ENCODE measurements around the gene FKBP14. TPM values are rescaled to one million over a fixed set of nuclear protein-coding genes. Genes with fewer than 3 reads are reported as not detected.

FKBP14 gene
- total and polyA plus RNA-seq, 9 of the 15 experiments (the other 6 are each of a cell fraction or from before 2014, with no cell fraction given) = 5.3 to 27.9 (median 14.3) TPM

DNA sequence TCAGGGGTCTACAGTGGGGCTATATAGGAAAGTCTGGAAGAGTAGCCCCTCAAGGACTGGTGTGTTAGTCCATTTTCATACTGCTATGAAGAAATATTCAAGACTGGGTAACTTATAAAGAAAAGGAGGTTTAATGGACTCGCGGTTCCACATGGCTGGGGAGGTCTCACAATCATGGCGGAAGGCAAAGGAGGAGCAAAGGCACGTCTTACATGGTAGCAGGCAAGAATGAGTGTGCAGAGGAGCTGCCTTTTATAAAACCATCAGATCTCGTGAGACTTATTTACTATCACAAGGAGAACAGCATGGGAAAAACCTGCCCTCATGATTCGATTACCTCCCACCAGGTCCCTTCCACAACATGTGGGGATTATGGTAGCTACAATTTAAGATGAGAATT, 3.0 kb downstream of the FKBP14 start (continued):
- TF ChIP-seq RAD51 (IDR thresholded peaks at IDR 0.05; ENCODE audit: borderline replicate concordance, low read depth) = no peak
- no peak for TF ChIP-seq MECOM (CRISPR knock-in tag; IDR thresholded peaks at IDR 0.05)
- TF ChIP-seq DMBX1 (CRISPR knock-in tag; IDR thresholded peaks at IDR 0.05; ENCODE audit: borderline replicate concordance) = no peak
- peak; percentile 99 for TF ChIP-seq ZNF431 (CRISPR knock-in tag; IDR thresholded peaks at IDR 0.05)
- TF ChIP-seq TRIM24 (IDR thresholded peaks at IDR 0.05) = peak; percentile 32 to 45; a peak in 2 of 4 replicates
- no peak for TF ChIP-seq GTF2E2 (tag; IDR thresholded peaks at IDR 0.05)
- peak in 1 of 3 experiments; percentile 38 for TF ChIP-seq YY1 (IDR thresholded peaks at IDR 0.05; ENCODE audit: borderline replicate concordance in 1 of 3, control insufficient read depth in 1 of 3, extremely low read depth in 1 of 3, insufficient read depth in 3 of 3, insufficient read length in 1 of 3, insufficient replicate concordance in 2 of 3, low read depth in 1 of 3, low read length in 2 of 3)
- TF ChIP-seq CBFA2T2 (conservative IDR thresholded peaks at IDR 0.05) = no peak
- TF ChIP-seq, protein P1, sequence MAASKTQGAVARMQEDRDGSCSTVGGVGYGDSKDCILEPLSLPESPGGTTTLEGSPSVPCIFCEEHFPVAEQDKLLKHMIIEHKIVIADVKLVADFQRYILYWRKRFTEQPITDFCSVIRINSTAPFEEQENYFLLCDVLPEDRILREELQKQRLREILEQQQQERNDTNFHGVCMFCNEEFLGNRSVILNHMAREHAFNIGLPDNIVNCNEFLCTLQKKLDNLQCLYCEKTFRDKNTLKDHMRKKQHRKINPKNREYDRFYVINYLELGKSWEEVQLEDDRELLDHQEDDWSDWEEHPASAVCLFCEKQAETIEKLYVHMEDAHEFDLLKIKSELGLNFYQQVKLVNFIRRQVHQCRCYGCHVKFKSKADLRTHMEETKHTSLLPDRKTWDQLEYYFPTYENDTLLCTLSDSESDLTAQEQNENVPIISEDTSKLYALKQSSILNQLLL (CRISPR knock-in tag; IDR thresholded peaks at IDR 0.05; ENCODE audit: borderline replicate concordance) = no peak
- no peak for TF ChIP-seq CXXC5 (CRISPR knock-in tag; IDR thresholded peaks at IDR 0.05)
- TF ChIP-seq EP400 (IDR thresholded peaks at IDR 0.05) = no peak
- no peak for TF ChIP-seq HDAC8 (tag; IDR thresholded peaks at IDR 0.05)
- TF ChIP-seq, protein P2, sequence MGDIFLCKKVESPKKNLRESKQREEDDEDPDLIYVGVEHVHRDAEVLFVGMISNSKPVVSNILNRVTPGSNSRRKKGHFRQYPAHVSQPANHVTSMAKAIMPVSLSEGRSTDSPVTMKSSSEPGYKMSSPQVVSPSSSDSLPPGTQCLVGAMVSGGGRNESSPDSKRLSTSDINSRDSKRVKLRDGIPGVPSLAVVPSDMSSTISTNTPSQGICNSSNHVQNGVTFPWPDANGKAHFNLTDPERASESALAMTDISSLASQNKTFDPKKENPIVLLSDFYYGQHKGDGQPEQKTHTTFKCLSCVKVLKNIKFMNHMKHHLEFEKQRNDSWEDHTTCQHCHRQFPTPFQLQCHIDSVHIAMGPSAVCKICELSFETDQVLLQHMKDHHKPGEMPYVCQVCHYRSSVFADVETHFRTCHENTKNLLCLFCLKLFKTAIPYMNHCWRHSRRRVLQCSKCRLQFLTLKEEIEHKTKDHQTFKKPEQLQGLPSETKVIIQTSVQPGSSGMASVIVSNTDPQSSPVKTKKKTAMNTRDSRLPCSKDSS (IDR thresholded peaks at IDR 0.05; ENCODE audit: low read depth, partially characterized antibody) = peak; percentile 53
- TF ChIP-seq, protein P3, sequence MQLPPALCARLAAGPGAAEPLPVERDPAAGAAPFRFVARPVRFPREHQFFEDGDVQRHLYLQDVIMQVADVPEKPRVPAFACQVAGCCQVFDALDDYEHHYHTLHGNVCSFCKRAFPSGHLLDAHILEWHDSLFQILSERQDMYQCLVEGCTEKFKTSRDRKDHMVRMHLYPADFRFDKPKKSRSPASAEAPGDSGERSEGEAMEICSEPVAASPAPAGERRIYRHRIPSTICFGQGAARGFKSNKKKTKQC (CRISPR knock-in tag; IDR thresholded peaks at IDR 0.05) = no peak
- TF ChIP-seq POLR2B (IDR thresholded peaks at IDR 0.05; ENCODE audit: low read depth, partially characterized antibody) = no peak
- TF ChIP-seq, protein P4, sequence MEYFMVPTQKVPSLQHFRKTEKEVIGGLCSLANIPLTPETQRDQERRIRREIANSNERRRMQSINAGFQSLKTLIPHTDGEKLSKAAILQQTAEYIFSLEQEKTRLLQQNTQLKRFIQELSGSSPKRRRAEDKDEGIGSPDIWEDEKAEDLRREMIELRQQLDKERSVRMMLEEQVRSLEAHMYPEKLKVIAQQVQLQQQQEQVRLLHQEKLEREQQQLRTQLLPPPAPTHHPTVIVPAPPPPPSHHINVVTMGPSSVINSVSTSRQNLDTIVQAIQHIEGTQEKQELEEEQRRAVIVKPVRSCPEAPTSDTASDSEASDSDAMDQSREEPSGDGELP (CRISPR knock-in tag; IDR thresholded peaks at IDR 0.05; ENCODE audit: borderline replicate concordance) = no peak
- TF ChIP-seq ZNF584 (CRISPR knock-in tag; IDR thresholded peaks at IDR 0.05; ENCODE audit: low read depth) = no peak
- no peak for TF ChIP-seq MAFG (tag; conservative IDR thresholded peaks at IDR 0.05)
- TF ChIP-seq CC2D1A (IDR thresholded peaks at IDR 0.05) = peak; percentile 49; the same call in 1 of the 2 replicates
